K562 (cell line): ENCODE data around the gene BMF. TPM values are rescaled to one million over a fixed set of nuclear protein-coding genes. Genes with fewer than 3 reads are reported as not detected.

Experiments used
- BMI1 ChIP-seq: fragments of 150-350 bp; IDR thresholded peaks from 2 replicates; pipeline ENCODE4 v1.6.1; 2014; ENCODE audit warnings: low read length
- CREM ChIP-seq: IDR thresholded peaks from 2 replicates; pipeline ENCODE4 v1.6.1; 2014; ENCODE audit warnings: antibody characterized with exemption, low read depth
- E2F3 ChIP-seq: fragments of 250-450 bp; sonication (Bioruptor Pico); IDR thresholded peaks from 2 replicates; pipeline ENCODE4 v1.4.0; 2020; ENCODE audit warnings: mild to moderate bottlenecking
- LARP7 ChIP-seq: fragments of 450-650 bp; IDR thresholded peaks from 2 replicates; pipeline ENCODE4 v1.6.1; 2016
- MTA2 ChIP-seq: fragments of 450-650 bp; IDR thresholded peaks from 2 replicates; pipeline ENCODE4 v1.6.1; 2016; ENCODE audit warnings: low read depth
- PHF21A ChIP-seq: fragments of 450-650 bp; IDR thresholded peaks from 2 replicates; pipeline ENCODE4 v1.6.1; 2017; ENCODE audit warnings: low read depth, borderline replicate concordance
- RBM34 ChIP-seq: fragments of 200-400 bp; formaldehyde crosslinking; IDR thresholded peaks from 2 replicates; pipeline ENCODE4 v1.6.1; 2018; ENCODE audit warnings: low read length, borderline replicate concordance; ENCODE audit not compliant: insufficient read depth
- SNIP1 ChIP-seq: fragments of 450-650 bp; IDR thresholded peaks from 2 replicates; pipeline ENCODE4 v1.7.1; 2017; ENCODE audit warnings: low read depth, mild to moderate bottlenecking
- TCF3 ChIP-seq: sonication (generic); formaldehyde crosslinking; IDR thresholded peaks from 2 replicates; pipeline ENCODE4 v1.4.0; 2020; ENCODE audit warnings: mild to moderate bottlenecking, missing genetic modification reagents
- ZNF143 ChIP-seq: sonication (generic); formaldehyde crosslinking; IDR thresholded peaks from 2 replicates; pipeline ENCODE4 v1.9.0; 2022; ENCODE audit warnings: mild to moderate bottlenecking, missing genetic modification reagents
- ZNF146 ChIP-seq: IDR thresholded peaks from one replicate; pipeline ENCODE4 v1.6.1; 2018; ENCODE audit warnings: missing compliant biosample characterization; ENCODE audit not compliant: unreplicated experiment
- polyA plus RNA-seq, 8 experiments: library from polyadenylated mRNA; depleted of rRNA in 4 of 8; stranded (reverse) in 5 of 8; unstranded in 3 of 8; fragments of >200 nt; fragmentation: Nextera tagmentation in 2 of 8; fragmentation: Illumina TruSeq in 1 of 8; extraction: Ambion mirVana in 2 of 8; extraction: Trizol in 1 of 8; gene quantifications; 2 replicates each; pipeline versions ENCODE4 v1.2.1 to v1.2.3, GENCODE V29; 2011 to 2014; ENCODE audit warnings: inconsistent platforms in 1 of 8, missing spikeins in 1 of 8
- total RNA-seq, 7 experiments: library from RNA; depleted of rRNA in 6 of 7; stranded (reverse); fragments of >200 nt in 6 of 7; fragmentation: Illumina TruSeq in 2 of 7; extraction: Trizol in 2 of 7; gene quantifications; 2 replicates each; pipeline versions ENCODE4 v1.2.1 to v1.2.3, GENCODE V29; 2011 to 2021; ENCODE audit warnings: low replicate concordance in 1 of 7
- TF ChIP-seq, protein P1 (sequence below): sonication (generic); formaldehyde crosslinking; IDR thresholded peaks from 2 replicates; pipeline ENCODE4 v1.8.0; 2022; ENCODE audit warnings: mild to moderate bottlenecking, missing genetic modification reagents
- TF ChIP-seq, protein P2 (sequence below): sonication (generic); formaldehyde crosslinking; IDR thresholded peaks from 2 replicates; pipeline ENCODE4 v1.8.0; 2023; ENCODE audit warnings: missing genetic modification reagents, mild to moderate bottlenecking, borderline replicate concordance
- TF ChIP-seq, protein P3 (sequence below): sonication (generic); formaldehyde crosslinking; IDR thresholded peaks from 2 replicates; pipeline ENCODE4 v1.8.0; 2022; ENCODE audit warnings: mild to moderate bottlenecking, missing genetic modification reagents, borderline replicate concordance
- TF ChIP-seq, protein P4 (sequence below): fragments of 250-450 bp; sonication (Bioruptor Pico); IDR thresholded peaks from 2 replicates; pipeline ENCODE4 v1.8.0; 2022; ENCODE audit warnings: moderate library complexity, mild to moderate bottlenecking, inconsistent platforms

BMF gene
- total and polyA plus RNA-seq, 9 of the 15 experiments (the other 6 are each of a cell fraction or from before 2014, with no cell fraction given): 0.25 to 0.91 (median 0.59) TPM; not detected in 2

DNA sequence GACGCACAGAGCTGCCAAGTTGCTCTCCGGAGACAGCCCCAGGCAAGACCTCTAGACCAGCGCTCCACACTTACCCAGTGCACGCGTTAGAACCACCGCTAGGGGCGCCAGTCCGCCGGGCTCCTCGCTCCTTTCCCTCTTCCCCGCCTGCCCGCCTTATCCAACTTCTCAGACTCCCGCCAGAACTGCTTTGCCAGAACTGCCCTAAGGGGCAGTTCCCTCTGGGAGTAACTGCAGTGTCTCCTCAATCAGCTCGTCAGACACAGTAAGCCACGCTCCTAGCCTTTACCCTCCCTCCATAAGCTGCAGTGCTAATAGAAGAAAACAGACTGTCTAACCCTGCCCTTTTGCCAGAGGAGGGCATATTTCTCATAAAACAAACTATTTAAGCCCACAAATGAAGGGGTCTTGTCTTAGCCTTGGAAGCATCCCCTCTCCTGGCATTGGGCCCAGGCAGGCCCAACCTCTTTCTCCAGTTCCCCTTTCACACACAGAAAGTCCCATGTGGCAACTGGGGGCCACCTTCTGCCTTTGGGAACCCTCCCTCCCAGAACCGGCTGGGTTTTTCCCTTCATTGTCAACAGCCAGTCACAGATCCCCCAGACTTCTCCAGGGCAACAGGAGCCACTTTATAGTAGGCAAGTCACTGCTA is 3.7 kb downstream of the BMF start (continued):
- TF ChIP-seq, protein P1, sequence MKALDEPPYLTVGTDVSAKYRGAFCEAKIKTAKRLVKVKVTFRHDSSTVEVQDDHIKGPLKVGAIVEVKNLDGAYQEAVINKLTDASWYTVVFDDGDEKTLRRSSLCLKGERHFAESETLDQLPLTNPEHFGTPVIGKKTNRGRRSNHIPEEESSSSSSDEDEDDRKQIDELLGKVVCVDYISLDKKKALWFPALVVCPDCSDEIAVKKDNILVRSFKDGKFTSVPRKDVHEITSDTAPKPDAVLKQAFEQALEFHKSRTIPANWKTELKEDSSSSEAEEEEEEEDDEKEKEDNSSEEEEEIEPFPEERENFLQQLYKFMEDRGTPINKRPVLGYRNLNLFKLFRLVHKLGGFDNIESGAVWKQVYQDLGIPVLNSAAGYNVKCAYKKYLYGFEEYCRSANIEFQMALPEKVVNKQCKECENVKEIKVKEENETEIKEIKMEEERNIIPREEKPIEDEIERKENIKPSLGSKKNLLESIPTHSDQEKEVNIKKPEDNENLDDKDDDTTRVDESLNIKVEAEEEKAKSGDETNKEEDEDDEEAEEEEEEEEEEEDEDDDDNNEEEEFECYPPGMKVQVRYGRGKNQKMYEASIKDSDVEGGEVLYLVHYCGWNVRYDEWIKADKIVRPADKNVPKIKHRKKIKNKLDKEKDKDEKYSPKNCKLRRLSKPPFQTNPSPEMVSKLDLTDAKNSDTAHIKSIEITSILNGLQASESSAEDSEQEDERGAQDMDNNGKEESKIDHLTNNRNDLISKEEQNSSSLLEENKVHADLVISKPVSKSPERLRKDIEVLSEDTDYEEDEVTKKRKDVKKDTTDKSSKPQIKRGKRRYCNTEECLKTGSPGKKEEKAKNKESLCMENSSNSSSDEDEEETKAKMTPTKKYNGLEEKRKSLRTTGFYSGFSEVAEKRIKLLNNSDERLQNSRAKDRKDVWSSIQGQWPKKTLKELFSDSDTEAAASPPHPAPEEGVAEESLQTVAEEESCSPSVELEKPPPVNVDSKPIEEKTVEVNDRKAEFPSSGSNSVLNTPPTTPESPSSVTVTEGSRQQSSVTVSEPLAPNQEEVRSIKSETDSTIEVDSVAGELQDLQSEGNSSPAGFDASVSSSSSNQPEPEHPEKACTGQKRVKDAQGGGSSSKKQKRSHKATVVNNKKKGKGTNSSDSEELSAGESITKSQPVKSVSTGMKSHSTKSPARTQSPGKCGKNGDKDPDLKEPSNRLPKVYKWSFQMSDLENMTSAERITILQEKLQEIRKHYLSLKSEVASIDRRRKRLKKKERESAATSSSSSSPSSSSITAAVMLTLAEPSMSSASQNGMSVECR (CRISPR knock-in tag): no peak
- TF ChIP-seq MTA2 (no peak), BMI1 (no peak), ZNF146 (CRISPR knock-in tag) (no peak), SNIP1 (no peak), LARP7 (no peak), CREM (peak; percentile 56; the same call in 1 of the 2 replicates), E2F3 (CRISPR knock-in tag) (peak; percentile 71), RBM34 (no peak), ZNF143 (CRISPR knock-in tag) (no peak), PHF21A (no peak), TCF3 (CRISPR knock-in tag) (no peak; the same call in 1 of the 2 replicates)
- TF ChIP-seq, protein P2, sequence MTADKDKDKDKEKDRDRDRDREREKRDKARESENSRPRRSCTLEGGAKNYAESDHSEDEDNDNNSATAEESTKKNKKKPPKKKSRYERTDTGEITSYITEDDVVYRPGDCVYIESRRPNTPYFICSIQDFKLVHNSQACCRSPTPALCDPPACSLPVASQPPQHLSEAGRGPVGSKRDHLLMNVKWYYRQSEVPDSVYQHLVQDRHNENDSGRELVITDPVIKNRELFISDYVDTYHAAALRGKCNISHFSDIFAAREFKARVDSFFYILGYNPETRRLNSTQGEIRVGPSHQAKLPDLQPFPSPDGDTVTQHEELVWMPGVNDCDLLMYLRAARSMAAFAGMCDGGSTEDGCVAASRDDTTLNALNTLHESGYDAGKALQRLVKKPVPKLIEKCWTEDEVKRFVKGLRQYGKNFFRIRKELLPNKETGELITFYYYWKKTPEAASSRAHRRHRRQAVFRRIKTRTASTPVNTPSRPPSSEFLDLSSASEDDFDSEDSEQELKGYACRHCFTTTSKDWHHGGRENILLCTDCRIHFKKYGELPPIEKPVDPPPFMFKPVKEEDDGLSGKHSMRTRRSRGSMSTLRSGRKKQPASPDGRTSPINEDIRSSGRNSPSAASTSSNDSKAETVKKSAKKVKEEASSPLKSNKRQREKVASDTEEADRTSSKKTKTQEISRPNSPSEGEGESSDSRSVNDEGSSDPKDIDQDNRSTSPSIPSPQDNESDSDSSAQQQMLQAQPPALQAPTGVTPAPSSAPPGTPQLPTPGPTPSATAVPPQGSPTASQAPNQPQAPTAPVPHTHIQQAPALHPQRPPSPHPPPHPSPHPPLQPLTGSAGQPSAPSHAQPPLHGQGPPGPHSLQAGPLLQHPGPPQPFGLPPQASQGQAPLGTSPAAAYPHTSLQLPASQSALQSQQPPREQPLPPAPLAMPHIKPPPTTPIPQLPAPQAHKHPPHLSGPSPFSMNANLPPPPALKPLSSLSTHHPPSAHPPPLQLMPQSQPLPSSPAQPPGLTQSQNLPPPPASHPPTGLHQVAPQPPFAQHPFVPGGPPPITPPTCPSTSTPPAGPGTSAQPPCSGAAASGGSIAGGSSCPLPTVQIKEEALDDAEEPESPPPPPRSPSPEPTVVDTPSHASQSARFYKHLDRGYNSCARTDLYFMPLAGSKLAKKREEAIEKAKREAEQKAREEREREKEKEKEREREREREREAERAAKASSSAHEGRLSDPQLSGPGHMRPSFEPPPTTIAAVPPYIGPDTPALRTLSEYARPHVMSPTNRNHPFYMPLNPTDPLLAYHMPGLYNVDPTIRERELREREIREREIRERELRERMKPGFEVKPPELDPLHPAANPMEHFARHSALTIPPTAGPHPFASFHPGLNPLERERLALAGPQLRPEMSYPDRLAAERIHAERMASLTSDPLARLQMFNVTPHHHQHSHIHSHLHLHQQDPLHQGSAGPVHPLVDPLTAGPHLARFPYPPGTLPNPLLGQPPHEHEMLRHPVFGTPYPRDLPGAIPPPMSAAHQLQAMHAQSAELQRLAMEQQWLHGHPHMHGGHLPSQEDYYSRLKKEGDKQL (CRISPR knock-in tag): no peak
- TF ChIP-seq, protein P3, sequence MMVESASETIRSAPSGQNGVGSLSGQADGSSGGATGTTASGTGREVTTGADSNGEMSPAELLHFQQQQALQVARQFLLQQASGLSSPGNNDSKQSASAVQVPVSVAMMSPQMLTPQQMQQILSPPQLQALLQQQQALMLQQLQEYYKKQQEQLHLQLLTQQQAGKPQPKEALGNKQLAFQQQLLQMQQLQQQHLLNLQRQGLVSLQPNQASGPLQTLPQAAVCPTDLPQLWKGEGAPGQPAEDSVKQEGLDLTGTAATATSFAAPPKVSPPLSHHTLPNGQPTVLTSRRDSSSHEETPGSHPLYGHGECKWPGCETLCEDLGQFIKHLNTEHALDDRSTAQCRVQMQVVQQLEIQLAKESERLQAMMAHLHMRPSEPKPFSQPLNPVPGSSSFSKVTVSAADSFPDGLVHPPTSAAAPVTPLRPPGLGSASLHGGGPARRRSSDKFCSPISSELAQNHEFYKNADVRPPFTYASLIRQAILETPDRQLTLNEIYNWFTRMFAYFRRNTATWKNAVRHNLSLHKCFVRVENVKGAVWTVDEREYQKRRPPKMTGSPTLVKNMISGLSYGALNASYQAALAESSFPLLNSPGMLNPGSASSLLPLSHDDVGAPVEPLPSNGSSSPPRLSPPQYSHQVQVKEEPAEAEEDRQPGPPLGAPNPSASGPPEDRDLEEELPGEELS (CRISPR knock-in tag): no peak
- TF ChIP-seq, protein P4, sequence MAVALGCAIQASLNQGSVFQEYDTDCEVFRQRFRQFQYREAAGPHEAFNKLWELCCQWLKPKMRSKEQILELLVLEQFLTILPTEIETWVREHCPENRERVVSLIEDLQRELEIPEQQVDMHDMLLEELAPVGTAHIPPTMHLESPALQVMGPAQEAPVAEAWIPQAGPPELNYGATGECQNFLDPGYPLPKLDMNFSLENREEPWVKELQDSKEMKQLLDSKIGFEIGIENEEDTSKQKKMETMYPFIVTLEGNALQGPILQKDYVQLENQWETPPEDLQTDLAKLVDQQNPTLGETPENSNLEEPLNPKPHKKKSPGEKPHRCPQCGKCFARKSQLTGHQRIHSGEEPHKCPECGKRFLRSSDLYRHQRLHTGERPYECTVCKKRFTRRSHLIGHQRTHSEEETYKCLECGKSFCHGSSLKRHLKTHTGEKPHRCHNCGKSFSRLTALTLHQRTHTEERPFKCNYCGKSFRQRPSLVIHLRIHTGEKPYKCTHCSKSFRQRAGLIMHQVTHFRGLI (CRISPR knock-in tag): no peak
